GM12878 (cell line): Measurements from ENCODE around the gene FSTL4. TPM values are rescaled to one million over a fixed set of nuclear protein-coding genes. Genes with fewer than 3 reads are reported as not detected.

ENCODE experiments used
- ATAC-seq: fragments of 200-7000 bp; cut with Tn5 transposase; 3 replicates; pipeline ENCODE4 v1.9.1; 2020; ENCODE audit warnings: mild to moderate bottlenecking, moderate library complexity
- BruUV-seq: library from RNA; stranded (reverse); fragments of 400-500 nt; replicated peaks from 2 replicates; lab custom pipeline; 2021; lab: Mats Ljungman, UMichigan
- CTCF ChIA-PET: fragments of 300-600 bp; sonication (Branson Sonifier 250); formaldehyde crosslinking; extraction: SDS; loops from one replicate; lab custom pipeline; 2021; ENCODE audit warnings: inconsistent platforms; lab: Yijun Ruan, JAX
- POLR2A ChIA-PET: fragments of 350-600 bp; formaldehyde crosslinking; extraction: SDS; loops from one replicate; lab custom pipeline; 2021; ENCODE audit warnings: inconsistent platforms; lab: Charles Lee
- RAD21 ChIA-PET: fragments of 300-600 bp; sonication (Branson Sonifier 250); formaldehyde crosslinking; loops from one replicate; lab custom pipeline; 2023; ENCODE audit warnings: antibody characterized with exemption; ENCODE audit not compliant: unreplicated experiment; lab: Charles Lee
- SMC1A ChIA-PET: fragments of 300-600 bp; sonication (Branson Sonifier 250); formaldehyde crosslinking; loops from one replicate; lab custom pipeline; 2023; ENCODE audit not compliant: unreplicated experiment, uncharacterized antibody; lab: Charles Lee
- DNase-seq: peaks from one replicate; pipeline ENCODE4 v3.0.0-alpha.2; 2011; ENCODE audit warnings: low read depth, low spot score
- FAIRE-seq: peaks from 3 replicates; lab custom pipeline; 2011; peaks lifted over from hg19 to GRCh38; lab: Jason Lieb, UNC
- H2AFZ ChIP-seq: 2 replicates; pipeline ENCODE4 v1.6.0; 2011; ENCODE audit warnings: low read depth, low read length, control low read depth; ENCODE audit not compliant: control insufficient read depth
- H3K27ac ChIP-seq: 2 replicates; pipeline ENCODE4 v1.5.1; 2011; ENCODE audit warnings: control low read depth; ENCODE audit not compliant: control insufficient read depth, insufficient read depth
- H3K27me3 ChIP-seq, 2 experiments: replicated peaks in 1 of 2; 2 replicates each; pipeline versions ENCODE4 v1.6.0 to v1.6.1; 2011; ENCODE audit warnings: low read length in 1 of 2; ENCODE audit not compliant: control insufficient read depth in 2 of 2, insufficient read depth in 2 of 2
- H3K36me3 ChIP-seq, 2 experiments: 2 replicates each; pipeline ENCODE4 v1.5.1; 2011; ENCODE audit warnings: low read length in 1 of 2; ENCODE audit not compliant: control insufficient read depth in 2 of 2, insufficient read depth in 2 of 2
- H3K4me1 ChIP-seq: 2 replicates; pipeline ENCODE4 v1.6.1; 2011; ENCODE audit warnings: mild to moderate bottlenecking, low read length, moderate library complexity, mixed read lengths; ENCODE audit not compliant: control insufficient read depth, insufficient read depth
- H3K4me2 ChIP-seq: 2 replicates; pipeline ENCODE4 v1.6.0; 2011; ENCODE audit warnings: control low read depth; ENCODE audit not compliant: control insufficient read depth, insufficient read depth
- H3K4me3 ChIP-seq: fragments of 200-600 bp; sonication (generic); 2 replicates; pipeline ENCODE4 v1.5.1; 2016
- H3K79me2 ChIP-seq: 2 replicates; pipeline ENCODE4 v1.6.0; 2011; ENCODE audit warnings: low read length; ENCODE audit not compliant: control insufficient read depth, insufficient read depth
- H3K9ac ChIP-seq: 2 replicates; pipeline ENCODE4 v1.8.0; 2011; ENCODE audit warnings: low read length, control low read depth, mixed read lengths; ENCODE audit not compliant: control insufficient read depth, insufficient read depth
- H3K9me3 ChIP-seq: replicated peaks from 3 replicates; pipeline ENCODE4 v1.5.1; 2011; ENCODE audit warnings: mild to moderate bottlenecking, low read length; ENCODE audit not compliant: control insufficient read depth, insufficient read depth
- H4K20me1 ChIP-seq: 2 replicates; pipeline ENCODE4 v1.6.0; 2011; ENCODE audit not compliant: control insufficient read depth, insufficient read depth
- ATF7 ChIP-seq: fragments of 450-650 bp; IDR thresholded peaks from 2 replicates; pipeline ENCODE4 v1.6.1; 2016; ENCODE audit warnings: low read depth, mild to moderate bottlenecking
- BACH1 ChIP-seq: fragments of 450-650 bp; IDR thresholded peaks from 2 replicates; pipeline ENCODE4 v1.6.1; 2017; ENCODE audit warnings: mild to moderate bottlenecking, borderline replicate concordance
- BCLAF1 ChIP-seq: fragments of 450-650 bp; IDR thresholded peaks from 2 replicates; pipeline ENCODE4 v1.6.1; 2017; ENCODE audit warnings: antibody characterized with exemption, mild to moderate bottlenecking, moderate library complexity
- BHLHE40 ChIP-seq, 2 experiments: fragments of 450-650 bp in 1 of 2; IDR thresholded peaks; 2 replicates each; pipeline ENCODE4 v1.6.1; 2011 to 2017; ENCODE audit warnings: low read depth in 2 of 2, borderline replicate concordance in 1 of 2, improper control_type of control experiment in 1 of 2, low read length in 1 of 2, mild to moderate bottlenecking in 1 of 2
- CHD1 ChIP-seq: IDR thresholded peaks from 2 replicates; pipeline ENCODE4 v1.6.1; 2012; ENCODE audit warnings: low read depth, low read length, improper control_type of control experiment
- GATAD2B ChIP-seq: fragments of 450-650 bp; conservative IDR thresholded peaks from 2 replicates; pipeline ENCODE4 v1.6.1; 2017; ENCODE audit warnings: low read depth, mild to moderate bottlenecking, moderate library complexity
- HCFC1 ChIP-seq: fragments of 150-350 bp; IDR thresholded peaks from 2 replicates; pipeline ENCODE4 v1.6.1; 2014; ENCODE audit warnings: low read length
- HDAC2 ChIP-seq: fragments of 200-600 bp; sonication (generic); IDR thresholded peaks from 2 replicates; pipeline ENCODE4 v1.6.1; 2017
- HDAC6 ChIP-seq: fragments of 200-600 bp; sonication (generic); IDR thresholded peaks from one replicate; pipeline ENCODE4 v1.8.0; 2017; ENCODE audit warnings: antibody characterized with exemption; ENCODE audit not compliant: unreplicated experiment
- LARP7 ChIP-seq: fragments of 450-650 bp; IDR thresholded peaks from 2 replicates; pipeline ENCODE4 v1.6.1; 2017; ENCODE audit warnings: mild to moderate bottlenecking
- MTA2 ChIP-seq: fragments of 450-650 bp; IDR thresholded peaks from 2 replicates; pipeline ENCODE4 v1.6.1; 2016; ENCODE audit warnings: low read depth, mild to moderate bottlenecking, moderate library complexity
- MYB ChIP-seq: fragments of 150-350 bp; IDR thresholded peaks from 2 replicates; pipeline ENCODE4 v1.6.1; 2014; ENCODE audit warnings: mild to moderate bottlenecking, low read depth, low read length, borderline replicate concordance
- NR2C2 ChIP-seq: IDR thresholded peaks from 2 replicates; pipeline ENCODE4 v1.6.1; 2011; ENCODE audit warnings: borderline replicate concordance, low read depth; ENCODE audit not compliant: control insufficient read depth, insufficient read length
- POLR2A ChIP-seq: IDR thresholded peaks from 2 replicates; pipeline ENCODE4 v1.6.1; 2011; ENCODE audit warnings: low read depth, mild to moderate bottlenecking, low read length
- RAD51 ChIP-seq: fragments of 450-650 bp; IDR thresholded peaks from 2 replicates; pipeline ENCODE4 v1.6.1; 2016; ENCODE audit warnings: moderate library complexity, mild to moderate bottlenecking, inconsistent platforms
- SMAD5 ChIP-seq: IDR thresholded peaks from 2 replicates; pipeline ENCODE4 v1.6.1; 2016; ENCODE audit warnings: antibody characterized with exemption, low read depth
- SP1 ChIP-seq: IDR thresholded peaks from one replicate; pipeline ENCODE4 v1.6.1; 2011; ENCODE audit warnings: low read depth, low read length
- SUPT20H ChIP-seq: IDR thresholded peaks from 2 replicates; pipeline ENCODE4 v1.6.1; 2011; ENCODE audit warnings: low read depth, mild to moderate bottlenecking, low read length, moderate library complexity, borderline replicate concordance; ENCODE audit not compliant: control insufficient read depth
- ZNF217 ChIP-seq: fragments of 450-650 bp; IDR thresholded peaks from 2 replicates; pipeline ENCODE4 v1.6.1; 2017; ENCODE audit warnings: antibody characterized with exemption, mild to moderate bottlenecking
- WGBS: methylation state at CpG from one replicate; pipeline ENCODE4 v1.1.6; 2016; ENCODE audit warnings: low lambda C conversion rate; ENCODE audit not compliant: insufficient replicate concordance, insufficient coverage; ENCODE audit errors: missing lambda C conversion rate; 5-methylcytosine and 5-hydroxymethylcytosine counted together
- in situ Hi-C: fragments of 300-500 bp; cut with MboI; formaldehyde crosslinking; loops from 9 replicates; pipeline ENCODE4 v1.14.3; 2018; ENCODE audit warnings: mixed read lengths
- intact Hi-C: fragments of 100-400 bp; cut with micrococcal nuclease; formaldehyde crosslinking; loops from one replicate; pipeline ENCODE4 v1.14.2; 2022; ENCODE audit not compliant: unreplicated experiment
- polyA plus RNA-seq, 11 experiments: library from polyadenylated mRNA; depleted of rRNA in 4 of 11; unstranded in 6 of 11; stranded (reverse) in 5 of 11; fragments of >200 nt; fragmentation: Nextera tagmentation in 4 of 11; fragmentation: Illumina TruSeq in 1 of 11; extraction: Ambion mirVana in 4 of 11; extraction: Trizol in 1 of 11; gene quantifications; 1 replicate in 1 of 11; 2 replicates in 10 of 11; pipeline versions ENCODE4 v1.2.1 to v1.2.3, GENCODE V29; 2011 to 2016; ENCODE audit warnings: inconsistent platforms in 2 of 11, missing spikeins in 2 of 11, low read depth in 1 of 11
- total RNA-seq, 4 experiments: library from RNA; depleted of rRNA in 3 of 4; stranded (reverse); fragments of >200 nt in 3 of 4; fragmentation: Illumina TruSeq in 1 of 4; extraction: Trizol in 1 of 4; gene quantifications; 2 replicates each; pipeline versions ENCODE4 v1.2.1 to v1.2.3, GENCODE V29; 2013 to 2021

FSTL4 gene
- total and polyA plus RNA-seq, 10 of the 15 experiments (the other 5 are each of a cell fraction or from before 2014, with no cell fraction given): 0.01 to 0.79 (median 0.21) TPM; not detected in 6

GRCh38 chr5:133519191-133519590 is 93.2 kb downstream of the FSTL4 start:
- no peak overlapping the region for H3K4me2 ChIP-seq
- H4K20me1 ChIP-seq: no peaks in the 10 kb centered on the region
- in situ Hi-C loops: no loop called here
- peaks cover 1 to 2% of the 10 kb centered on the region in 2 experiments for H3K27me3 ChIP-seq
- no peak overlapping the region for H3K4me3 ChIP-seq
- ChIA-PET RAD21 (no interaction called here), CTCF (no interaction called here), POLR2A (no interaction called here), SMC1A (interaction anchor here (1.0 kb wide), 1 partner anchor 9 kb away, joined by 4 read pairs; no protein-coding TSS in a partner anchor)
- ATAC-seq: no peak
- no peak overlapping the region for H3K9ac ChIP-seq
- no peaks in the 10 kb centered on the region for H3K36me3 ChIP-seq
- no peaks in the 10 kb centered on the region for H3K4me1 ChIP-seq
- H3K27ac ChIP-seq: no peak overlapping the region
- TF ChIP-seq GATAD2B: no peak
- TF ChIP-seq HCFC1: no peak
- BruUV-seq: no TSS peak
- H3K79me2 ChIP-seq: no peaks in the 10 kb centered on the region
- H2AFZ ChIP-seq: no peak overlapping the region
- intact Hi-C loops: no loop called here
- no peak for DNase-seq
- H3K9me3 ChIP-seq: no peaks in the 10 kb centered on the region
- FAIRE-seq: no peak
- WGBS: 64% methylated on average over 8 of the region's 8 CpGs

- no peak for FAIRE-seq
- BruUV-seq: no TSS peak
- H3K9ac ChIP-seq: no peak overlapping the region
- RAD21 ChIA-PET: no interaction called here
- H3K4me1 ChIP-seq: no peaks in the 10 kb centered on the region
- no peak overlapping the region for H3K4me3 ChIP-seq
- H3K27me3 ChIP-seq: no peaks in the 10 kb centered on the region
- POLR2A ChIA-PET: no interaction called here
- WGBS: 33% methylated on average over 1 of the region's 1 CpG
- in situ Hi-C loops (no loop called here), intact Hi-C loops (no loop called here)
- H3K4me2 ChIP-seq: no peak overlapping the region
- no peaks in the 10 kb centered on the region for H3K36me3 ChIP-seq
- H2AFZ ChIP-seq: no peak overlapping the region
- no peaks in the 10 kb centered on the region for H3K79me2 ChIP-seq
- CTCF ChIA-PET: no interaction called here
- H3K9me3 ChIP-seq: no peaks in the 10 kb centered on the region
- no peak for ATAC-seq
- H3K27ac ChIP-seq: no peak overlapping the region
- H4K20me1 ChIP-seq: no peaks in the 10 kb centered on the region
- DNase-seq: no peak
- SMC1A ChIA-PET: no interaction called here
- TF ChIP-seq NR2C2: no peak
- TF ChIP-seq BCLAF1: no peak
- TF ChIP-seq POLR2A: no peak
- TF ChIP-seq BACH1: no peak
- no peak for TF ChIP-seq MYB
- no peak for TF ChIP-seq MTA2
- no peak for TF ChIP-seq BHLHE40 (IDR thresholded peaks at IDR 0.05; ENCODE audit: borderline replicate concordance in 1 of 2, low read depth in 2 of 2, low read length in 1 of 2)
- TF ChIP-seq RAD51: no peak
- TF ChIP-seq ATF7: no peak
- no peak for TF ChIP-seq HDAC6
- no peak for TF ChIP-seq SMAD5
- TF ChIP-seq HDAC2: no peak
- no peak for TF ChIP-seq SUPT20H
- no peak for TF ChIP-seq ZNF217
- TF ChIP-seq CHD1: no peak
- TF ChIP-seq LARP7: no peak
- no peak for TF ChIP-seq SP1
Observed at GRCh38 chr5:133514456-133514855, 97.9 kb downstream of the FSTL4 start.
